ENCODE data around the gene BCDIN3D.
"Not testable (repeated sequence)": the region's sequence is repeated elsewhere in the genome, so short reads cannot be mapped to it uniquely, and the experiment has no call there.

Gene BCDIN3D

DNA sequence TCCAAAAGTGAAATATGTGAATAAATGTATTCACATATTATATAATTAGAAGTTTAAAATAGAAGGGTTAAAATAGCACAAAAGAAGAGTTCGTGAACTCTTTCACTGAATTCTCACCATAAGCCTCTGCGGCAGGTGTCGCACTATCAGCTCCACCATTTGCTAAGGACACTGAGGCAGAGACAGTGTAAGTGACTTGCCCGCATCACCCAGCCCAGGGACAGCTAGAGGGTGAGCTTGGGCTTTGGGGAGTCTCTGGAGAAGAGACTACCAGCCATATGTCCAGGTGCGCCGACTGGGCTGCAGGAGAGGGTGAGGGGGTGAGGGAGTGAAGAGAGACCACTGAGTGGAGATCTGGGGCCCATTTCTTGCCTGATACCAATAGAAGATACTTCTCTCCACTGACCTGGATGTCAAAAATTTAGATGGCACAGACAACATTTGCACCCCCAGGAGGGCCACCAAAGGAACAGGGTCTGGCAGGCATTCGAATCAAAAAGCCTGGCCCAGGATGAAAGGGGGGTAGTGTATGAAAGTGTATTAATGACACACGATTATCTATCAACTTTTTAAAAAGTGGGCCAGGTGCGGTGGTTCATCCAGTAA lies 32.3 kb upstream of the BCDIN3D start:
- DNase-seq = no peak

DNA sequence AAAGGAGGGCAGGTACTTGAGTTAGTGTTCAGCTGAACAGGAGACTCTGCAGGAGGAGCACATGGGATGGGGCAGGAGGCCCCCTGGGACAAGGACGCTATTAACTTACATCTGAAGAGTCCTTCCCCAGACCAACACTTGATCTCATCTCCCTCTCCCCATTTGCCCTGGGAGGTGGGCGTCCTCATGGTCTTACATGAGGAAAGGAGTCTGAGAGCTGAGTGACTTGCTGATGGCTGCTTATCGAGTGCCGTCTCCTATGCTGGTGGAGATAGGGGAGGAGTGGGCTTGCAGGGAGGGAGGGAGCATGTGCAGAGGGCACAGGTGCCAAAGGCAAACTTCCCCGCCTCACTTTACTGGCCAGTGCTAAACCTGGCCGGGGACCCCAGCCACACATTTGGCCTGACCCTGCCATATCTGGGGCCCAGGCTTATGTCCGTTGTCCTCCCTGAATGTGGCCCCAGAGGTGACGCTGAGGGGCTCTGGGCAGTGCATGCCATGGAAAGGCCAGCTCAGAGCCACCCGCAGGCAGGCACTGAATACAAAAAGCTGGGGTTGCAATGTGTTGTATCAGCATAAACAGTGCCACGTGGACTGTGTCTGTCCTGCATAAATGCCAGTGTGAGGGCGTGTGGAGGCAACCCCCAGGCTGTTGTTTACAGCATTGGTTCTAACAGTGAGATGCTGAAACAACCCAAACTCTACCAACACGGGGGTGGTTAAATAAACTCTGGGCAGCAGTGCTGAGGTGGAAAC lies 31.4 kb upstream of the BCDIN3D start:
- no peak for DNase-seq

DNA sequence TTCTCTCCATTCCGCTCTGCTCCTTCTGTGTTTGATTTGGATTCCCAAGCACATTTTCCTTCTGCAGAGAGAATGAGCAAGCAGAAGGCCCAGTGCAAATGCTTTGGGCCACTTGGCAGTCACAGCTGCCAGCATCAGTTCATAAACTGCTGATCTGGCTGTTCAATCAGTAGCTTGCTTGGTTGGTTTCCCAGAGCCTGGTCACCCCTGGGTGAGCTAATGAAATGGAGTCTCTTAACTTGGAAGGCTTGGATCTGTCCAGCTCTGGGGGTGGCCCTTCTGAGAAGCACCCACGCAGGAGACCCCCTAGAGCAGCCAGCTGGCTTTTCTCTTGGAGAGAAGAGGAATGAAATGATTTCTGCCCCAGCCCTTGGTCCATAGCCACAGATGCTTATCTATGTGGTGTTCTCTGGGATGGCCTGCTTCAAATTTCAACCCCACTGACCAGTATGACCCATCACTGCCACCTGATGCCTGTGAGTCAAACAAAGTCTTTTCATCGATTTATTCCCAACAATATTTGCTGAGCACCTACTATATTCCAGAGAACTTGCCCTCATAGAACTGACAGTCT lies 30.5 kb upstream of the BCDIN3D start:
- no peak for DNase-seq

GRCh38 chr12:49872781-49873181 lies 29.9 kb upstream of the BCDIN3D start:
- DNase-seq = no peak

- DNase-seq = no peak
Measured at GRCh38 chr12:49872381-49872780, 29.5 kb upstream of the BCDIN3D start.

DNA sequence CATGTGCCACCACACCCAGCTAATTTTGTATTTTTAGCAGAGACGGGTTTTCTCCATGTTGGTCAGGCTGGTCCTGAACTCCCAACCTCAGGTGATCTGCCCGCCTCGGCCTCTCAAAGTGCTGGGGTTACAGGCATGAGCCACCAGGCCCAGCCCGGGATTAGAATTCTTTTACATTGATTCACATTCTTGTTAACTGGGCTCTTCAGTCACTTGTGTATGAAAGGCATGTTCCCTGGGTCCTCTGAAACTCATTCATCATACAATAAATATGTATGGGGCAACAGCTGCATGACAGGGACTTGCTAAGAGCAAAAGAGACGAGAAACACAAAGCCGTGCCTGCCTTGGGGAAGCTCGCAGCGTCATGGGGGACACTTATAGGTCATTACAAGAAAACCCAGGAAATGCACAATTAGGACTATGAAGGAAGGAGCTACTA lies 28.9 kb upstream of the BCDIN3D start:
- DNase-seq = not testable (repeated sequence)

- no peak for DNase-seq
Measured at GRCh38 chr12:49871263-49871561, 28.3 kb upstream of the BCDIN3D start.

DNA sequence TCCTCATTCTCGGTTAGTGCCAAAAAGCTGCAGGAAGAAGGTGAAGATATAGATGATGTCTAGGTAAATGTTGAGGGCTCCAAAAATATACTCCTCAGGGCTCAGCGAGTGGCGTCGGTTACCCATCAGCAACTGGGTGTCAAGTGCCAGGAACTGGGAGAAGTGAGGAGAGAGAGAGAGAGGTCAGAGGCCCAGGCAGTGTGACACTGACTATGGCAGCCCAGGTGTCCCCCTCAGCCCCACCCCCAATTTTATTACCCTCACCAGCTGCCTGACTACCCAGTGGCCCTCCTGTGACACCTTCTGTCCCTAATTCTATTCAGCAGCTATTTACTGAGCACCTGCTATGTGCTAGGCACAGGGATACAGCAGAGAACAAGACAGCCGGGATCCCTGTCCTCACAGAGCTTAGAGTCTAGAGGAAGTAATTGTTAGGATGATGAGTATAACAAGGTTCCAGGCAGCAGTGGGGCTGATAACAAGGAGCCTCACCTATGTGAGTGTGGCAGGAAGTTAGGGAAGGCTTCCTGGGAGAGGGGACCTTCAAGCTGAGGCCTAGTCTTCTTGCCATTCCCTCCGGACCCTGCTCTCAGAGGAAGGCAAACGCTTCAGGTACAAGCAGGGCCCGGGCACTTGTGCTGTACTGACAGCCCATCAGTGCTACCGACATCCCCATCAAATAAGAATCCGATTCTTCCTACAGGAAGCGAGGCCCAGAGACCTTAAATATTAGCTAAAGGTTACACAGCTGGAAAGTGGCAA lies 27.8 kb upstream of the BCDIN3D start:
- DNase-seq = no peak

- no peak for DNase-seq
Measured at GRCh38 chr12:49869816-49870500, 27.1 kb upstream of the BCDIN3D start.

- peak; percentile 43 for DNase-seq
Measured at GRCh38 chr12:49868952-49869815, 26.3 kb upstream of the BCDIN3D start.

- no peak for DNase-seq
Measured at GRCh38 chr12:49868449-49868848, 25.5 kb upstream of the BCDIN3D start.

DNA sequence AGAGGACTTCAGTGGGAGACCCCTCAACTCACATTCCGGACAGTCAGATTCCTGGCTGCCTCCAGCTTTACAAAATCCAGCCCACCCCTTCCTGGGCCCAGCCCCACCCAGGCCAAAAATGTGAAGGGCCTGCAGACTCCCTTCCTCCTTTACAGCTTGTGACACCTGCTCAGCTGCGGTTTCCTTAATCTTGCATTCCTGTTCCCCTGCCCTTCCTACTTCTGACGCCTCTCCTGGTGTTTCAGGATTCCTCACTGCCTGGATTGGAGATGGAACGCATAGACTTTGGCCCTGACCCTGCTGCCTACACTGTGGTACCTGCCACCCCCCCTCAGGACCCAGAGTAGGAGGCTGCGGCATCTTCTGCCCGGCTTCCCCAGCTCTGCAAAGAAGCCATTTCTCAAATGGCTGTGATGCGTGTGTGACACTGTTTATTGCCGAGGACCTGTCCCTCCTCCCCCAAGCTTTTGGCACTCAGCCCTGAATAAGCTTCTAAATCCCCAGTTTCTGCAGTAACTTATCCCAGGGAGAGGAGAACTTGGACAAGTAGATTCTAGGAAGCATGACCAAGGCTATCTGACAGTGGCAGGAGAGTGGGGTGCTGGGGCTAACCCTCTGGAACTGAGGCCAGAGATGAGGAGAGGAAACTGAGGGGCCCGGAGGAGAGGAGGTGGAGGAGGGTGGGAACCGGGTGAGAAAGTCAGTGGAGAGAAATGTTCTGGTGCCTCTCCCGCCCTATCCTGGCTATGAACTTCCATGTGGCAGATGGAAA lies 24.9 kb upstream of the BCDIN3D start:
- no peak for DNase-seq

- no peak for DNase-seq
Measured at GRCh38 chr12:49866859-49867569, 24.1 kb upstream of the BCDIN3D start.

DNA sequence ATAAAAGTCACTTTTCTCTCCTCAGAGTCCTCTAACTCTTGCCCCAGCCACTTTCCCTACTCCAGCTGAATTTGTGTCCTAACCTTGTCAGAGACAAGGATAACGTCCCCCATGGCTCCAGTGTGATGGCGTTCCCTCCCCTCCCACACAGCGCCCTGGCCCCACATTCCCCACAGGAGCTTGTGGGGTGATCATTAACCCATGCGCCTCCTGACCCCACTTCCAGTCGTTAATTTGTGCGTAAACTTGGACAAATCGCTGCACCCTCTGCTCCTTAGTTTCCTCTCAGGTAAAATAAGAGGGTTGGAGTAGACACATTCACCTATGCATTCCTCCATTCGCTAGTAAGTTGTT lies 22.9 kb upstream of the BCDIN3D start:
- DNase-seq = no peak

DNA sequence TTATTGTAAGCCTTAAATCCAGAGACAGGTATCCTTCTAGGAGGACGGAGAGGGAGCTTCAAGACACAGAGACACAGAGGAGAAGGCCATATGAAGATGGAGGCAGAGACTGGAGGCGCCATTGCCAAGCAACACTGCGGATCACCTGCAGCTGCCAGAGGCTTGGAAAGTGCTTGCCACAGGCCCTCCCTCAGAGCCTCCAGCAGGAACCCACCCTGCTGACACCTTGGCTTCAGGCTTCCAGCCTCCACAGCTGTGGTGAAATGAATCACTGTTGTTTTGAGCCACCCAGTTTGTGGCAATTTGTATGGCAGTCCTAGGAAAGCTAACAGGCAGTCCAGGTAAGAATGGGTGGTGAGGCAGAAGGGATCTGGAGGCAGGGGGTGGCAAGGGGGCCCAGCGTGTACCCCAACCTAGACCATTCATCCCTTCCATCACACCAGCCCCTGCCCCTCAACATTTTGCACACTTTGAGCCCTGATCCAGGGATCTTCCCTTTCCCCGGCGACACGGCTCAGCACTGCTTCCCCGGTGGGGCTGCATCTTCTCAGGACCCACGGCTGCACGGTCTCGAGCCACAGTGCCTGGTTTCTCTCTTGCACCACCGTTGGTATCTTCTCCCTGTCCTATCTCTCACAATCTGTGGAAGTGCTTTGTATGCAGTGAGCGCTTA lies 22.3 kb upstream of the BCDIN3D start:
- DNase-seq = no peak

- DNase-seq = no peak
Measured at GRCh38 chr12:49864798-49865090, 21.8 kb upstream of the BCDIN3D start.

- no peak for DNase-seq
Measured at GRCh38 chr12:49863946-49864797, 21.3 kb upstream of the BCDIN3D start.

DNA sequence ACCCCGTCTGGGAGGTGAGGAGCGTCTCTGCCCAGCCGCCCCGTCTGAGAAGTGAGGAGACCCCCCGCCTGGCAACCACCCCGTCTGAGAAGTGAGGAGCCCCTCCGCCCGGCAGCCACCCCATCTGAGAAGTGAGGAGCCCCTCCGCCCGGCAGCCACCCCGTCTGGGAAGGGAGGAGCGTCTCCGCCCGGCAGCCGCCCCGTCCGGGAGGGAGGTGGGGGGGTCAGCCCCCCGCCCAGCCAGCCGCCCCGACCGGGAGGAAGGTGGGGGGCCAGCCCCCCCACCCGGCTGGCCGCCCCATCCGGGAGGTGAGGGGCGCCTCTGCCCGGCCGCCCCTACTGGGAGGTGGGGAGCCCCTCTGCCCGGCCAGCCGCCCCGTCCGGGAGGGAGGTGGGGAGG lies 18.0 kb upstream of the BCDIN3D start:
- DNase-seq = not testable (repeated sequence)

- not testable (repeated sequence) for DNase-seq
Measured at GRCh38 chr12:49855890-49856289, 13.0 kb upstream of the BCDIN3D start.

Data from NCI-H187 treated with DMSO at 0.1 percent for 48 hours (cell line).